HG03565 (cell line): ENCODE measurements around the gene ANKAR.
"Not testable (repeated sequence)": the region's sequence is repeated elsewhere in the genome, so short reads cannot be mapped to it uniquely, and the experiment has no call there.

Experiments used
- ATAC-seq: cut with Tn5 transposase; IDR thresholded peaks from one replicate; pipeline ENCODE4 v1.9.1; 2021; ENCODE audit warnings: mild to moderate bottlenecking, moderate library complexity; ENCODE audit not compliant: unreplicated experiment

The ANKAR gene

GRCh38 chr2:189674374-189675112, at the start of gene ANKAR:
ANKAR (plus strand) TSS chr2:189674670; CDS start chr2:189676491, 1,821 bp downstream.
- ATAC-seq = peak; percentile 97

GRCh38 chr2:189625636-189626035, 48.8 kb upstream of the ANKAR start:
- ATAC-seq = no peak

GRCh38 chr2:189627789-189628188, 46.7 kb upstream of the ANKAR start:
- ATAC-seq = no peak

GRCh38 chr2:189628817-189629530, 45.5 kb upstream of the ANKAR start:
- ATAC-seq = no peak

GRCh38 chr2:189629531-189630453, 44.7 kb upstream of the ANKAR start:
- ATAC-seq = no peak

- ATAC-seq = no peak
Measured at GRCh38 chr2:189631849-189632248, 42.6 kb upstream of the ANKAR start.

- ATAC-seq = no peak
Measured at GRCh38 chr2:189633392-189633811, 41.1 kb upstream of the ANKAR start.

GRCh38 chr2:189635353-189635752, 39.1 kb upstream of the ANKAR start:
- no peak for ATAC-seq

- no peak for ATAC-seq
Measured at GRCh38 chr2:189638301-189639006, 36.0 kb upstream of the ANKAR start.

GRCh38 chr2:189639007-189639609, 35.4 kb upstream of the ANKAR start:
- no peak for ATAC-seq

GRCh38 chr2:189641002-189641401, 33.5 kb upstream of the ANKAR start:
- ATAC-seq = no peak

GRCh38 chr2:189641590-189641989, 32.9 kb upstream of the ANKAR start:
- no peak for ATAC-seq

GRCh38 chr2:189646521-189646920, 27.9 kb upstream of the ANKAR start:
- ATAC-seq = no peak

GRCh38 chr2:189648846-189649509, 25.5 kb upstream of the ANKAR start:
- no peak for ATAC-seq

- no peak for ATAC-seq
Measured at GRCh38 chr2:189651284-189651683, 23.2 kb upstream of the ANKAR start.

GRCh38 chr2:189653464-189653863, 21.0 kb upstream of the ANKAR start:
- ATAC-seq = not testable (repeated sequence)

- no peak for ATAC-seq
Measured at GRCh38 chr2:189654641-189655040, 19.8 kb upstream of the ANKAR start.

- ATAC-seq = peak; percentile 36
Measured at GRCh38 chr2:189657867-189658266, 16.6 kb upstream of the ANKAR start.

- ATAC-seq = no peak
Measured at GRCh38 chr2:189658306-189659212, 15.9 kb upstream of the ANKAR start.
